ENCODE data around the gene GAREM1.

The GAREM1 gene

GRCh38 chr18:32401621-32402020, 69.1 kb downstream of the GAREM1 start:
- H3K4me1 ChIP-seq (ENCODE audit: control insufficient read depth in 2 of 2, insufficient read depth in 1 of 2, low read depth in 1 of 2, low read length in 2 of 2), result no peaks in the 10 kb centered on the region
- H3K4me2 ChIP-seq (ENCODE audit: insufficient read depth, low read length, poor library complexity, severe bottlenecking), result no peak overlapping the region
- no peak overlapping the region for H2BK15ac ChIP-seq (ENCODE audit: low read length)
- H3K14ac ChIP-seq (ENCODE audit: low read length), result no peak overlapping the region
- no peak overlapping the region for H3K18ac ChIP-seq (ENCODE audit: low read length)
- H3K27ac ChIP-seq (replicated peaks; ENCODE audit: low read length), result no peak overlapping the region
- no peak overlapping the region for H4K8ac ChIP-seq (ENCODE audit: low read depth, low read length)
- no peak overlapping the region for H2BK5ac ChIP-seq (ENCODE audit: low read length)
- no peak overlapping the region for H3K4ac ChIP-seq (ENCODE audit: low read length)
- no peaks in the 10 kb centered on the region for H3K36me3 ChIP-seq (replicated peaks in 1 of 2; ENCODE audit: control insufficient read depth in 2 of 2, insufficient read depth in 2 of 2, low read length in 2 of 2)
- H4K91ac ChIP-seq (ENCODE audit: low read depth, low read length, poor library complexity), result no peak overlapping the region
- WGBS, 2 donors (ENCODE audit: extremely low coverage in 2 of 2, insufficient read length in 2 of 2, insufficient replicate concordance in 1 of 2), result no CpG with 5 or more reads among the region's 4 CpGs
- H3K27me3 ChIP-seq (ENCODE audit: control insufficient read depth in 3 of 3, insufficient read depth in 3 of 3, low read depth in 1 of 3, low read length in 3 of 3), result no peaks in the 10 kb centered on the region
- no peak overlapping the region for H2BK120ac ChIP-seq (ENCODE audit: low read depth, low read length)
- no peak overlapping the region for H3K9ac ChIP-seq (ENCODE audit: low read depth, low read length, poor library complexity)
- no peak overlapping the region for H3K23ac ChIP-seq (ENCODE audit: low read depth, low read length, poor library complexity)
- no peak overlapping the region for H2BK12ac ChIP-seq (ENCODE audit: low read length)
- no peak overlapping the region for H2AK5ac ChIP-seq (ENCODE audit: low read depth, low read length)
- H2AFZ ChIP-seq (ENCODE audit: low read length), result no peak overlapping the region
- H3K9me3 ChIP-seq (replicated peaks in 1 of 2; ENCODE audit: control insufficient read depth in 2 of 2, insufficient read depth in 1 of 2, low read depth in 1 of 2, low read length in 2 of 2), result no peaks in the 10 kb centered on the region
- no peak for DNase-seq (ENCODE audit: low spot score)
- no peak overlapping the region for H3K4me3 ChIP-seq (ENCODE audit: low read length in 2 of 2)
- no peaks in the 10 kb centered on the region for H3K79me1 ChIP-seq (ENCODE audit: low read depth, low read length)

GRCh38 chr18:32393407-32393806, 77.3 kb downstream of the GAREM1 start:
- Histone ChIP-seq H3K27me3 (ENCODE audit: control insufficient read depth in 3 of 3, insufficient read depth in 3 of 3, low read depth in 1 of 3, low read length in 3 of 3) (no peaks in the 10 kb centered on the region), H4K8ac (ENCODE audit: low read depth, low read length) (no peak overlapping the region), H3K27ac (replicated peaks; ENCODE audit: low read length) (no peak overlapping the region), H3K4ac (ENCODE audit: low read length) (no peak overlapping the region), H3K4me2 (ENCODE audit: insufficient read depth, low read length, poor library complexity, severe bottlenecking) (no peak overlapping the region), H3K79me1 (ENCODE audit: low read depth, low read length) (peaks cover 3% of the 10 kb centered on the region), H2BK15ac (ENCODE audit: low read length) (no peak overlapping the region), H2BK5ac (ENCODE audit: low read length) (no peak overlapping the region), H2AK5ac (ENCODE audit: low read depth, low read length) (no peak overlapping the region), H3K14ac (ENCODE audit: low read length) (no peak overlapping the region), H2BK12ac (ENCODE audit: low read length) (no peak overlapping the region), H2BK120ac (ENCODE audit: low read depth, low read length) (no peak overlapping the region), H4K91ac (ENCODE audit: low read depth, low read length, poor library complexity) (no peak overlapping the region), H3K18ac (ENCODE audit: low read length) (no peak overlapping the region), H3K4me1 (ENCODE audit: control insufficient read depth in 2 of 2, insufficient read depth in 1 of 2, low read depth in 1 of 2, low read length in 2 of 2) (no peaks in the 10 kb centered on the region), H3K36me3 (replicated peaks in 1 of 2; ENCODE audit: control insufficient read depth in 2 of 2, insufficient read depth in 2 of 2, low read length in 2 of 2) (peaks cover 0 to 2% of the 10 kb centered on the region in 2 donors), H3K9me3 (replicated peaks in 1 of 2; ENCODE audit: control insufficient read depth in 2 of 2, insufficient read depth in 1 of 2, low read depth in 1 of 2, low read length in 2 of 2) (no peaks in the 10 kb centered on the region), H2AFZ (ENCODE audit: low read length) (no peak overlapping the region), H3K23ac (ENCODE audit: low read depth, low read length, poor library complexity) (no peak overlapping the region), H3K9ac (ENCODE audit: low read depth, low read length, poor library complexity) (no peak overlapping the region), H3K4me3 (ENCODE audit: low read length in 2 of 2) (no peak overlapping the region)
- DNase-seq (ENCODE audit: low spot score), result no peak
- WGBS, 2 donors (ENCODE audit: extremely low coverage in 2 of 2, insufficient read length in 2 of 2, insufficient replicate concordance in 1 of 2), result no CpG with 5 or more reads among the region's 3 CpGs

GRCh38 chr18:32391126-32391525, 79.6 kb downstream of the GAREM1 start:
- Histone ChIP-seq H2AFZ (ENCODE audit: low read length) (no peak overlapping the region), H2AK5ac (ENCODE audit: low read depth, low read length) (no peak overlapping the region), H3K14ac (ENCODE audit: low read length) (no peak overlapping the region), H2BK15ac (ENCODE audit: low read length) (no peak overlapping the region), H3K79me1 (ENCODE audit: low read depth, low read length) (peaks cover 3% of the 10 kb centered on the region), H3K4me3 (ENCODE audit: low read length in 2 of 2) (no peak overlapping the region), H2BK5ac (ENCODE audit: low read length) (no peak overlapping the region), H3K27me3 (ENCODE audit: control insufficient read depth in 3 of 3, insufficient read depth in 3 of 3, low read depth in 1 of 3, low read length in 3 of 3) (no peaks in the 10 kb centered on the region), H4K91ac (ENCODE audit: low read depth, low read length, poor library complexity) (no peak overlapping the region), H3K4ac (ENCODE audit: low read length) (no peak overlapping the region), H3K4me1 (ENCODE audit: control insufficient read depth in 2 of 2, insufficient read depth in 1 of 2, low read depth in 1 of 2, low read length in 2 of 2) (peaks cover 0 to 4% of the 10 kb centered on the region in 2 donors), H3K9ac (ENCODE audit: low read depth, low read length, poor library complexity) (no peak overlapping the region), H3K4me2 (ENCODE audit: insufficient read depth, low read length, poor library complexity, severe bottlenecking) (no peak overlapping the region), H3K36me3 (replicated peaks in 1 of 2; ENCODE audit: control insufficient read depth in 2 of 2, insufficient read depth in 2 of 2, low read length in 2 of 2) (peaks cover 0 to 2% of the 10 kb centered on the region in 2 donors), H3K23ac (ENCODE audit: low read depth, low read length, poor library complexity) (no peak overlapping the region), H3K18ac (ENCODE audit: low read length) (no peak overlapping the region), H2BK120ac (ENCODE audit: low read depth, low read length) (no peak overlapping the region), H3K27ac (replicated peaks; ENCODE audit: low read length) (no peak overlapping the region), H3K9me3 (replicated peaks in 1 of 2; ENCODE audit: control insufficient read depth in 2 of 2, insufficient read depth in 1 of 2, low read depth in 1 of 2, low read length in 2 of 2) (no peaks in the 10 kb centered on the region), H2BK12ac (ENCODE audit: low read length) (no peak overlapping the region), H4K8ac (ENCODE audit: low read depth, low read length) (no peak overlapping the region)
- no CpG with 5 or more reads among the region's 7 CpGs for WGBS, 2 donors (ENCODE audit: extremely low coverage in 2 of 2, insufficient read length in 2 of 2, insufficient replicate concordance in 1 of 2)
- no peak for DNase-seq (ENCODE audit: low spot score)

GRCh38 chr18:32389858-32390257, 80.8 kb downstream of the GAREM1 start:
- Histone ChIP-seq H4K8ac (ENCODE audit: low read depth, low read length) (no peak overlapping the region), H3K4ac (ENCODE audit: low read length) (no peak overlapping the region), H4K91ac (ENCODE audit: low read depth, low read length, poor library complexity) (no peak overlapping the region), H3K4me3 (ENCODE audit: low read length in 2 of 2) (no peak overlapping the region), H3K27me3 (ENCODE audit: control insufficient read depth in 3 of 3, insufficient read depth in 3 of 3, low read depth in 1 of 3, low read length in 3 of 3) (no peaks in the 10 kb centered on the region), H3K14ac (ENCODE audit: low read length) (no peak overlapping the region), H3K36me3 (replicated peaks in 1 of 2; ENCODE audit: control insufficient read depth in 2 of 2, insufficient read depth in 2 of 2, low read length in 2 of 2) (peaks cover 0 to 2% of the 10 kb centered on the region in 2 donors), H3K9ac (ENCODE audit: low read depth, low read length, poor library complexity) (no peak overlapping the region), H3K23ac (ENCODE audit: low read depth, low read length, poor library complexity) (no peak overlapping the region), H2BK12ac (ENCODE audit: low read length) (no peak overlapping the region), H2BK120ac (ENCODE audit: low read depth, low read length) (no peak overlapping the region), H2AK5ac (ENCODE audit: low read depth, low read length) (no peak overlapping the region), H3K79me1 (ENCODE audit: low read depth, low read length) (no peaks in the 10 kb centered on the region), H3K4me1 (ENCODE audit: control insufficient read depth in 2 of 2, insufficient read depth in 1 of 2, low read depth in 1 of 2, low read length in 2 of 2) (peaks cover 0 to 4% of the 10 kb centered on the region in 2 donors), H3K4me2 (ENCODE audit: insufficient read depth, low read length, poor library complexity, severe bottlenecking) (no peak overlapping the region), H3K27ac (replicated peaks; ENCODE audit: low read length) (no peak overlapping the region), H3K18ac (ENCODE audit: low read length) (no peak overlapping the region), H2BK15ac (ENCODE audit: low read length) (no peak overlapping the region), H2AFZ (ENCODE audit: low read length) (no peak overlapping the region), H3K9me3 (replicated peaks in 1 of 2; ENCODE audit: control insufficient read depth in 2 of 2, insufficient read depth in 1 of 2, low read depth in 1 of 2, low read length in 2 of 2) (no peaks in the 10 kb centered on the region), H2BK5ac (ENCODE audit: low read length) (no peak overlapping the region)
- DNase-seq (ENCODE audit: low spot score), result no peak
- WGBS, 2 donors (ENCODE audit: extremely low coverage in 2 of 2, insufficient read length in 2 of 2, insufficient replicate concordance in 1 of 2), result no CpG with 5 or more reads among the region's 4 CpGs

Data from neuronal stem cell (in vitro differentiated cells).